Peyer's patch (tissue), 4 donors: Measurements from ENCODE around the gene NPPB.

Source experiments
- POLR2A ChIP-seq, 2 donors: fragments of 450-650 bp; IDR thresholded peaks; one replicate each; pipeline ENCODE4 v1.5.1; 2017; ENCODE audit warnings: antibody characterized with exemption in 2 of 2, mild to moderate bottlenecking in 2 of 2, moderate library complexity in 2 of 2
- TF ChIP-seq, protein P1 (sequence below), 6 experiments: fragments of 450-650 bp in 4 of 6; fragments of 200-600 bp in 2 of 6; sonication (generic) in 1 of 6; IDR thresholded peaks; one replicate each; pipeline ENCODE4 v1.5.1; 2017 to 2019; ENCODE audit warnings: antibody characterized with exemption in 6 of 6, mild to moderate bottlenecking in 3 of 6, moderate library complexity in 1 of 6

DNA sequence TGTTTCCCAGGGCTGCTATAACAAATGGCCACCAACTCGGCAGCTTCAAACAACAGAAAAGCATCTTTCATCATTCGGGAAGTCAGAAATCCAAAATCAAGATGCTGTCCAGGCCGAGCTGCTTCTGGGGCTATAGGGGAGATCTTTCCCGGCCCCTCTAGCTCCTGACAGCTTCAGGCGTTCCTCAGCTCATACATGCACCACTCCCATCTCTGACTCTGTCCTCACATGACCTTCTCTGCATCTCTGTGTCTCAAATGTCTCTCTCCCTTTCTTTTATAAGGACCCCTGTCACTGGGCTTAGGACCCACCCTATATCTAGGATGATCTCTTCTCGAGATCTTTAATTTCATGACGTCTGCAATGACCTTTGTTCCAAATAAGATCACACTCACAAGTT is 13.8 kb upstream of the NPPB start:
- TF ChIP-seq, protein P1, sequence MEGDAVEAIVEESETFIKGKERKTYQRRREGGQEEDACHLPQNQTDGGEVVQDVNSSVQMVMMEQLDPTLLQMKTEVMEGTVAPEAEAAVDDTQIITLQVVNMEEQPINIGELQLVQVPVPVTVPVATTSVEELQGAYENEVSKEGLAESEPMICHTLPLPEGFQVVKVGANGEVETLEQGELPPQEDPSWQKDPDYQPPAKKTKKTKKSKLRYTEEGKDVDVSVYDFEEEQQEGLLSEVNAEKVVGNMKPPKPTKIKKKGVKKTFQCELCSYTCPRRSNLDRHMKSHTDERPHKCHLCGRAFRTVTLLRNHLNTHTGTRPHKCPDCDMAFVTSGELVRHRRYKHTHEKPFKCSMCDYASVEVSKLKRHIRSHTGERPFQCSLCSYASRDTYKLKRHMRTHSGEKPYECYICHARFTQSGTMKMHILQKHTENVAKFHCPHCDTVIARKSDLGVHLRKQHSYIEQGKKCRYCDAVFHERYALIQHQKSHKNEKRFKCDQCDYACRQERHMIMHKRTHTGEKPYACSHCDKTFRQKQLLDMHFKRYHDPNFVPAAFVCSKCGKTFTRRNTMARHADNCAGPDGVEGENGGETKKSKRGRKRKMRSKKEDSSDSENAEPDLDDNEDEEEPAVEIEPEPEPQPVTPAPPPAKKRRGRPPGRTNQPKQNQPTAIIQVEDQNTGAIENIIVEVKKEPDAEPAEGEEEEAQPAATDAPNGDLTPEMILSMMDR (IDR thresholded peaks at IDR 0.05) = no peak
- TF ChIP-seq POLR2A (IDR thresholded peaks at IDR 0.05) = no peak
